HG03469 (cell line): ENCODE results near the gene AGPAT4.
"Not testable (repeated sequence)": the region's sequence is repeated elsewhere in the genome, so short reads cannot be mapped to it uniquely, and the experiment has no call there.

Experiments
- ATAC-seq: cut with Tn5 transposase; IDR thresholded peaks from one replicate; pipeline ENCODE4 v1.9.1; 2021; ENCODE audit warnings: mild to moderate bottlenecking, moderate library complexity, moderate number of reproducible peaks; ENCODE audit not compliant: unreplicated experiment

The AGPAT4 gene

GRCh38 chr6:161210857-161211256, 63.0 kb downstream of the AGPAT4 start:
- ATAC-seq = no peak

DNA sequence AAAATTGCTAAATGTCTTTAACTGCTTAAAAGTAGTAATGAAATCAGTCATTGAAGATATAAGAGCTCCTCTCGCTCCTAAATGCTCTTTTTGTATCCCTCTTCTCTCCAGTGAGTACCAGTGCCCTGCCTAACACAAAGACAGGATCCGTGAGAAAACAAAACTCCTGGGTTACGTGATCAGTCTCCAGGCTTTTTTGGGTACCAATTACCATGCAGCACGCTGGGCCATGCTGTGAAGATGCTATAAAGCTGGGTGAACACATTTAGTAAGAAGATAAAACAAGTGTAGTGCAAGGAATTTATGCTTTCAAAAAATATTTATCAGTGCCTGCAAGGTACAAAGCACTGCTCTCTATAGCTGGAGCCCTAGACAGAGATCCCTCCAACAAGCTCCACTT, 66.7 kb downstream of the AGPAT4 start:
- no peak for ATAC-seq

DNA sequence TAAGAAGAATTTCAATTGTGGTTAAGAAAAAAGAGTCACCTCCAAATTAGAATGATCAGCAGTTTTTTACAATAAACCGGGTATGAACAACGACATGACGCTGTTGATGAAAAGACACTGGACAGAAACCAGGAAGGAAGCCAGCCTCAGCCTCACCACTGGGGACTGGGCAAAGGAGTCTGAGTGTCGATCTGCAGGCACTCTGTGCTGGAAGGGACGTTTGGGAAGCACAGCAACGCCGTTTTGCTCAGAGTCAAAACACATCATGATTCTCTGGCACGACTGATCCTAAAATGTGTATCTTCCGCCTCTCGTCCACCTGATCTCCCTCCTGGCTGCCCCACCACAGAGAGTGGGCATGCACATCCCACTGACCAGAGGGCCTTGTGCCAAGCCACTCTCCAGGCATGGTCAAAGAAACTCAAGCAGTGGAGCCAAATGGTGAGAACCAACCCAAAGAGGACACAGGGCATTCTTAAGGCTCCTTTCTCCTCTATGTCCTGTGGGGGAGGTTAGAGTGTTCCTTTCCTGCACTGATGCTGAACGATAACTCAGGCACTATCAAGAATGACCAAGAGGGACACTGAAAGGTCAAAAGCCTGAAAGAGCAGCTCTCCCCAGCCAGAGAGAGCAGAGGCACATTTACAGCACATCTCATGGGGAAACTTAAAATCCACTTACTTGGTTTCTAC, 68.8 kb downstream of the AGPAT4 start:
- ATAC-seq = no peak

- ATAC-seq = no peak
Observed at GRCh38 chr6:161200610-161201370, 73.1 kb downstream of the AGPAT4 start.

- no peak for ATAC-seq
Observed at GRCh38 chr6:161199850-161200249, 74.0 kb downstream of the AGPAT4 start.

GRCh38 chr6:161198783-161199460, 74.9 kb downstream of the AGPAT4 start:
- no peak for ATAC-seq

DNA sequence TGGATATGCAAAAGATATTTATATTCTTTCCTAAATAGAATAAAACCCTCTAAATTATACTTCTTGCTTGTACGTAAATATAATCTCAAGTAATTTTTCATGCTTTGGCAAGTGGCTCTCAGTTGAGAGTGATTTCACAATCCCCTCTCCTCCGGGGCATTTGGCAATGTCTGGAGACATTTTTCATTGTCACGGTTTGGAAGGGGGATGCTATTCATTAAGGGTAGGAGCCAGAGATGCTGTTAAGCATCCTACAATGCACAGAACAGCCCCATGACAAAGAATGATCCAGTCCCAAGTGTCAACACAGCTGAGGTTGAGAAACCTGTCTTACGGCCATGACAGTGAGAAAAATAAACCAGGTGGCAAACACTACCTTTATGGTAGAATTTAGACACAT, 75.7 kb downstream of the AGPAT4 start:
- ATAC-seq = no peak

DNA sequence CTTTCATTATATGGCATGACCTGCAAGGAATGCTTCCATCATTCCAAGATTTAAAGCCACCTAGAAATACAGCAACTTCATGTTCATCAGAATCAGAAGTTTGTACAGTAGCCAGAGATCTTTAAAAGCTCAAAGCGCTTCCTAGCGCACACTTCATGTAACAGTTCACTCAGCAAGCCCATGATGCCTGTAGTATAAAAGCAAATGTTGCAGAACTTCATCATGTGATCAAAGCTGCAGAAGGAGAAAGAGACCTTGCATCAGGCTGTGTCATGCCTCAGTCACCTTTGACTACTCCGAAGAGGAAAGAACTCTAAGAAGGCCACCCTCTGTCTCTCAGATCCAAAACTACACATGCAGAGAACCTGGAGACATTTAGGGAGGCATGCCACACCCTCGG, 78.5 kb downstream of the AGPAT4 start:
- no peak for ATAC-seq

- ATAC-seq = no peak
Observed at GRCh38 chr6:161194374-161194773, 79.5 kb downstream of the AGPAT4 start.

GRCh38 chr6:161192636-161193411, 81.0 kb downstream of the AGPAT4 start:
- no peak for ATAC-seq

DNA sequence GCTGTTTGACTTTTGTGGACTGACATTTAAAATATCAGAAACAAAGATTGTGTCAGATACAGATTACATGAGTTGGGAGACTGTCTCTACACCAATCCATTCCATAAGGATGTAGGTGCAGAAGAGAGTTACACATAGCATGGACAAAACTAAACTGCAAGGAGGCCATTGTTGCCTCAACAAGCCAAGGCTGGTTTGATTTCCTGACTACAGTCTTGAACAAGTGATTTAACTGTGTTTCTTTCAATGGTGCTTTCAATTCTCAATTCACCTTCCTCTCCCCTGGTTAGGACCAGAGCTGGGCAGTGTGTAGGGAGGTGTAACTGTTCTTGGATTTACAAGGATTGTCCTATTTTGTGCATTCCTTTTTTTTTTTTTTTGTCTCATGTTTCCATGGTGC, 82.2 kb downstream of the AGPAT4 start:
- ATAC-seq = no peak

DNA sequence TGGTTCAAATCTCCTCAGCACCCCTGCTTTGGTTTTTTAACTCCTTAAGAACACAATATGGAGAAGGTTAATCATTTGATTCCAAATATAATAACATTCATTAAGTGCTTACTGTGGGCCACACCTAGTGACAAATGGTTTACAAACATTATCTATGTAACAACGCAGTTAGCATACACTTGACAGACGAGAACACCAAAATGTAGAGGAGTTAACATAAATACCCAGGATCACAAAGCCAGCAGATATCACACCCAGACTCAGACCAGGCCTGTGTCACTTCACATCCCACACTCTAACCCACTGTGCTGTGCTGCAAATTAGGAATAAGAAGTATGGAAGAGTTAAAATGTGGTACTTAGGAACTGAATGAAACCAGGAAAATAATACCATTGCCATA, 82.9 kb downstream of the AGPAT4 start:
- no peak for ATAC-seq

DNA sequence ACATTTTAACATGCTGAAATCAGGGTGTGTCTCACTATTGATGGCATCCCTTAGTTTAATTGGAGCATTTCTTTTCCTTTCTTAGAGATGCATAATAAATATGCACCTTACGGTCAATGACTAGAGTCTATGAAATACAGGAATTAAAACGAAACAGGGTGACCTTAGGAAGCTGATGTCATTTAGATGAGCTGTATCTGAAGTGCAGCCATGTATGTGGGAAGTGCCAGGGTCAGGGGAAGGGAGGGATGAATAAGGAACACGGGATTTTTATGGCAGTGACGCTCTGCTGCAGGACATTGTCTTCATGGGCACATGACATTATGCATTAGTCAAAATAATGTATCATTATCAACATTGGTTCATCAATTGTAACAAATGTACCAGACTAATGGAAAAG, 84.0 kb downstream of the AGPAT4 start:
- ATAC-seq = no peak

- no peak for ATAC-seq
Observed at GRCh38 chr6:161188547-161189465, 85.1 kb downstream of the AGPAT4 start.

DNA sequence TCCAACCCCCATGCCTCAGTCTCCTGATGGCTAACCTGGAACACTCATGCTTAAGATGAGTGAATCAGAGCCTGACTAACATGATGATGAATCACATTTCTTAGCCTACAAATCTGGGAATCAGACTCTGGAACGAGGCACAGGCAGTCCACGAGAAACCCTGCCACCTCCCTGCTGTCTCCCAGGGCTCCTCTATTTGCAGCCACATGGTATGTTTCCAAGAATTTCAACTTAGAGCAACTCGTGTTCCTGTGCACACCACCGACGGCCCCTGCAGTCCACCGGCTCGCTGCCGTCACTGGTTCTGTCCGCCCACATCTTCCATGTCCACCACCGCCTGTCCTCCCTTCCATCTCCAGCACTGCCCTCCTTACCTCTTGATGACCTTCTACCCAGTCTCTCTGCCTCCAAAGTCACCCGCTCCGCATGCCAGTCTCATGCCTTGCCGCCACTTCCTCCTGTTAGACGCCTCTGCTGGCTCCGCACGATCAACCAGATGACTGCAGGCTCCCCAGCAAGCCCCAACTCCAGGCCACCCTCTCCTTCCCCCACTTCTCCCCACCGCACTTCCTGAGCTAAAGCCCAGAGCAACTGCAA, 87.6 kb downstream of the AGPAT4 start:
- no peak for ATAC-seq

DNA sequence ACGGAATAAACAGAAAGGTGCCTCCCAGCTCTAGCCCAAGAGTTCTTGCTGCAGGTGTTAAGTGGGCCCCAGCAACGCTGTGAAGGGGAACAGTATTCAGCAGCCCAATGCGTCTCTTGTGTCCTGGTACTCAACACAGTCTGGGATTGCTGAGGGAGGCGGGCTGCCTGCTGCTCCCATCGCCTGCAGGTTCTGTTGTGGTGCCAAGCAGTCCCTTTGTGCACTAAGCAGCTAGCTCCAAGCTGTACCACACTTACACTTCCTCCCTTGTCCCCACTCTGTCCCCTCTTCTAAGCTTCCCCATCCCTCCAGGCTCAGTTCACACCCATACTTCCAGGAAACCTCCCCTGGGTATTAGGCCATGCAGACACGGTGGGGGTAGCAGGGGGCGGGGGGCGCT, 92.7 kb downstream of the AGPAT4 start:
- ATAC-seq = no peak

- not testable (repeated sequence) for ATAC-seq
Observed at GRCh38 chr6:161178155-161178554, 95.7 kb downstream of the AGPAT4 start.

DNA sequence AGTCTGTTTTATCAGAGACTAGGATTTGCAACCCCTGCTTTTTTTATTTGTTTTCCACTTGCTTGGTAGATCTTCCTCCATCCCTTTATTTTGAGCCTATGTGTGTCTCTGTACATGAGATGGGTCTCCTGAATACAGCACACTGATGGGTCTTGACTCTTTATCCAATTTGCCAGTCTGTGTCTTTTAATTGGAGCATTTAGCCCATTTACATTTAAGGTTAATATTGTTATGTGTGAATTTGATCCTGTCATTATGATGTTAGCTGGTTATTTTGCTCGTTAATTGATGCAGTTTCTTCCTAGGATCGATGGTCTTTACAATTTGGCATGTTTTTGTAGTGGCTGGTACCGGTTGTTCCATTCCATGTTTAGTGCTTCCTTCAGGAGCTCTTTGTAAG, 97.4 kb downstream of the AGPAT4 start:
- ATAC-seq = not testable (repeated sequence)

- not testable (repeated sequence) for ATAC-seq
Observed at GRCh38 chr6:161172769-161173168, 101.1 kb downstream of the AGPAT4 start.

DNA sequence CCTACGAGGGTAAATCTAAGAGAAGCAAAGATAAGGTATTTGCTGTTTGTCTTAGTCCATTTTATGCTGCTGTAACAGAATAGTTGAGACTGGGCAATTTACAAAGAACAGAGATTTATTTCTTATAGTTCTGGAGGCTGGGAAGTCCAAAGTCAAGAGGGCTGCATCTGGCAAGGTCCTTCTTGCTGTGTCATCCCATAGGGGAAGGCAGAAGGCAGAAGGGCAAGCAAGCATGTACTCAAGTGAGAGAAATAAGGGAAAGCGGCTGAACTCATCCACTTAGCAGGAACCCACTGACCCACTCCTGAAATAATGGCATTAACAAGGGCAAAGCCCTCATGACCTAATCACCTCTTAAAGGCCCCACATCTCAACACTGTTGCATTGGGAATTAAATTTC, 102.7 kb downstream of the AGPAT4 start:
- no peak for ATAC-seq
